HG03520 (cell line): ENCODE data around the gene DDX19B.
"Not testable (repeated sequence)": the region's sequence is repeated elsewhere in the genome, so short reads cannot be mapped to it uniquely, and the experiment has no call there.

Experiments used
- ATAC-seq: cut with Tn5 transposase; IDR thresholded peaks from one replicate; pipeline ENCODE4 v1.9.1; 2021; ENCODE audit warnings: mild to moderate bottlenecking, moderate library complexity; ENCODE audit not compliant: unreplicated experiment

The DDX19B gene

DNA sequence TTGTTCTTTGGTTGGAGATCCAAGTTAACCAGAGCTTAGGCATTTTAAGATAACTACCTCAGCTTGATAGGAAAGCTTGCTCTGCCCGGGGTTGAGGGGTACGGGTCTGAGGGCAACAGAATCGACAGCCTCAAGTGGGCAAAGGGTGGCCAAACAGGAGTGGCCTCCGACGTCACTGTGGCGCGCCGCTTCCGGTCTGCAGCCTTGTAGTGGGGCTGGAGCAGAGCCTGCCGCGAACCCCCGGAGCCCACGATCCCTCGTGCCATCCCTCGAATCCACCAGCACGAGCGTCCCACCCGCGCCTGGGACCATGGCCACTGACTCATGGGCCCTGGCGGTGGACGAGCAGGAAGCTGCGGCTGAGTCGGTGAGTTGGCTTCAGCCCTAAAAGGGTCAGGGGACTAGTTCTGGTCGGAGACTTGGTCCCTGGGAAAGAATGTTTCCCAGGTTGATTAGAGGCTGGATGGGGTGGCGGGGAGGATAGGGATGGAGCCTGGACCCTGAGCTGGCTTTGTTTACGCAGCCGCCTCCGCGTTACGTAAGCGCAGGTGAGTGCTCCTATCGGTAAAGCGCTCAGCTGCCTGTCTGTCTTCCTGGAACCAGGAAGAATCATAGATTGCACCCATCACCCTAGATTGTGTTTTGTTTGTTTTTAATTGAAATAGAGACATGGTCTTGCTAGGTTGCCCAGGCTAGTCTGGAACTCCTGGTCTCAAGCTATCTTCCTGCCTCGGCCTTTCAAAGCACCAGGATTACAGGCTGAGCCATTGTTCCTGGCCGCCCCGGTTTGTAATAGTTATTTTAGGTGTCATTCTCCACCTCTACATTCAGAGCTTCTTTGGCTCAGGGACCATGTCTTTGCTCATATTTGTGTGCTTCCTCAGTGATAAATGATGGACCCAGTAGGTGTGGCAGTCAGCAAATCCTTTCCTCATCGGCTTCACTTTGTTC is at the start of gene DDX19B:
Gene DDX19B, plus strand, starts transcription at position 199 of the 951 bp plus-strand sequence. Its CDS starts 112 bp downstream, at position 311.
- ATAC-seq = peak; percentile 85

DNA sequence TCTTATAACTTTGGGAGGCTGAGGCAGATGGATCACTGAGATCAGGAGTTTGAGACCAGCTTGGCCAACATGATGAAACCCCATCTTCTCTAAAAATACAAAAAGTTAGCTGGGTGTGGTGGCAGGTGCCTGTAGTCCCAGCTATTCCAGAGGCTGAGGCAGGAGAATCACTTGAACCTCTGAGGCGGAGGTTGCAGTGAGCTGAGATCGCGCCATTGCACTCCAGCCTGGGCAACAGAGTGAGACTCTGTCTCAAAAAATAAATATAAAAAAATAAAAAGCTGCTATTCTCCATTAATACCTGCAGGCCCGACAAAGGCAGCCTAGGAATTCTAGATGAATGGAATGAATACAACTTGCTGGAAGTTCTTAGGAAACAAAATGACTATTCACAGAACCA is 49.3 kb upstream of the DDX19B start:
- not testable (repeated sequence) for ATAC-seq

DNA sequence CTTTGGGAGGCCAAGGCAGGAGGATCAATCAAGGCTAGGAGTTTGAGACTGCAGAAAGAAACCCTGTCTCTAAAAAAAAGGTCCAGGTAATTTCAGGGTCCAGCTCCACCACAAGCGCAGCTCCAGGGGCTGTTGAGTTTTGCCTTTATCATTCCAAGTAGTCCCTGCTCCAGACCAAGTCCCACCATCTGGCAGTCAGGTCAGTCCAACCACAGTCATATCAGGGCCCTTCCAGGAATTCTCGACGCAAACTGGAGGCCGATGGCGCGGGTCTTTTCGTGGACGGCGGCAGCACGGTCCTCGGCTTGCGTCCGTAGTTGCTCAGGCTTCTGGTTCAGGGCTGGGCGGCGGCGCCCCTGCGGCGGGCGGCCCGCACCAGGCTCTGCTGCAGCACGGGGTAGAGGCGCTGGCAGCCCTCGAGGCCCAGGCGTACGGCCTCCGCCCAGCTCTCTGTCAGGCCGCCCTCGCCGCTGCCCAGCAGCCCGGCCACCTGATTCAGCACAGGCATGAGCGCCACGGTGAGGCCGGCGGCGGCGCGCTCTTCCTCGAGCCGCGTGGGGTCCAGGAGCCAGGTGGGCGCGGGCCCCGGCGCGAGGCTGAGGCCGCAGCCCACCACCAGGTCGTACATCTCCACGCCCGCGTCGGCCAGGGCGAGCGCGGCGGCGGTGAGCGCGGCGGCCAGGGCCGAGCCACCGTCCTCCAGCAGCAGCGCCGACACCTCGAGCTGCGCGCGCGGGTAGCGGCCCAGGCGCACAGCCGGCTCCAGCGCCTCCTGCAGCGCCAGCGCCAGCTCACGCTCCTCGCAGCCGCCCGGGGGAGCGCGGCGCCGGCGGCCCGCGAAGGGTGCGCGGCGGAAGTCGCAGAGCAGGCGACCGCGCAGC is 48.0 kb upstream of the DDX19B start:
- ATAC-seq = peak; percentile 30

DNA sequence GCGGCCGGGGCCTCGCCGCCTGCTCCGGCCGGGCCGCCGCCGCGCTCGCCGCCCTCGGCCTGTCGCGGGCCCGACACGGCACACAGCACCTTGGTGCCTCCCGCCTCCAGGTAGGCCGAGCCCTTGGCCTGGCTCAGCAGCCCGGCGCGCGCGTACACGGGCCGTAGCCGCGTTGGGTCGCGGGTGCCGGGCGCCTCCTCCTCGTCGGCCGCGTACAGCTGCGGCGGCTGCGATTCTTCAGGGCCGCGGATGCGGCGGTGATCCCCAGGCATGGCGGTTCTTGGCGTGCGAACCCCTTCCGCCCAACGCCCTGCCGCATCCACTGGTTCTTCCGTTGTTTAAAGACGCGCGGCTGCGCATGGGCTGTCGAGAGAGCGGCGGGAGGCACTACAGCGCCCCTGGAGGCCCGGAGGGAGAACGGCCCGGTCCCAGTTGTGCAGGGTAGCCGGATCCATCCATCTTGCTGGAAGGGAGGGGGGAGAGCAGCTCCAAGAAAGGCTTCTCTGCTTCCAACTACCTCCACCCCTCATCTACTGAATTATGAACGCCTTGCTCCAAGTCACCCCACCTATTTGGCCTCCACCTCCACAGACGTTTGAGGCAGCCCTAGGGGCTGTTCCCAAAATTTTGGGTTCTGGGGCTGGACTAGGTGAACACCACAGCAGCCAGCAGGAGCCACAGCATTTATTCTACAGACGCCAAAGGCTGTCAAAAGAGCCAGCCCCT is 47.2 kb upstream of the DDX19B start, which contains the start of gene EXOSC6:
Gene EXOSC6, minus strand, starts transcription at position 312 of the 726 bp plus-strand sequence. Its CDS starts 40 bp downstream, at position 272.
- ATAC-seq = peak; percentile 74

DNA sequence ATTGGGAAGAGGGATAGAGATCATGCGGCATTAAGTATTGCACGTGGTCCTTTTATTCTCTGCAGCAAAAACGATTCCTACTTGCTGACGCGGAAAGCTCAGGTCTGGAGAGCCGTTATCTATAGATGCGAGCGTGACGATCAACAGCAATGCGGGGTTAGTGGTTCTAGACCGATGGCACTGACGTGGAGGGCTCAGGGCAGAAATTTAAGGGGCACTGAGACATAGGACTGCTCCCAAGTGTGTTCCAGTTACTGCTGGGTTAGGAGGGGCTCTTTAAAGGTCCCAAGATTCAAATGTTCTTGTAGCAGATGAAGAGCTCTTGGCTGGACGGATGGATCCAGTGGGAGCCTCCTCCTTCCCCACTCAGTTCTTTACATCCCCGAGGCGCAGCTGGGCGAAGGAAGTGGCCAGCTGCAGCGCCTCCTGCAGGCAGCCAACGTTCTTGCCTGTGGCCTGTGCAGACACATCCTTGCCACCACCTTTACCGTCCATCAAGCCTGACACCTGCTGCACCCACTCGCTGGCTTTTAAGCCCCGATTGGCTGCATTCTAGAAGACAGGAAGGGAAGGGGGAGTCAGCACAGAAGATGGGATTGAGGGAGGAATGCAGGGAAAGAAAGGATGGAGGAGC is 46.5 kb upstream of the DDX19B start:
- no peak for ATAC-seq

DNA sequence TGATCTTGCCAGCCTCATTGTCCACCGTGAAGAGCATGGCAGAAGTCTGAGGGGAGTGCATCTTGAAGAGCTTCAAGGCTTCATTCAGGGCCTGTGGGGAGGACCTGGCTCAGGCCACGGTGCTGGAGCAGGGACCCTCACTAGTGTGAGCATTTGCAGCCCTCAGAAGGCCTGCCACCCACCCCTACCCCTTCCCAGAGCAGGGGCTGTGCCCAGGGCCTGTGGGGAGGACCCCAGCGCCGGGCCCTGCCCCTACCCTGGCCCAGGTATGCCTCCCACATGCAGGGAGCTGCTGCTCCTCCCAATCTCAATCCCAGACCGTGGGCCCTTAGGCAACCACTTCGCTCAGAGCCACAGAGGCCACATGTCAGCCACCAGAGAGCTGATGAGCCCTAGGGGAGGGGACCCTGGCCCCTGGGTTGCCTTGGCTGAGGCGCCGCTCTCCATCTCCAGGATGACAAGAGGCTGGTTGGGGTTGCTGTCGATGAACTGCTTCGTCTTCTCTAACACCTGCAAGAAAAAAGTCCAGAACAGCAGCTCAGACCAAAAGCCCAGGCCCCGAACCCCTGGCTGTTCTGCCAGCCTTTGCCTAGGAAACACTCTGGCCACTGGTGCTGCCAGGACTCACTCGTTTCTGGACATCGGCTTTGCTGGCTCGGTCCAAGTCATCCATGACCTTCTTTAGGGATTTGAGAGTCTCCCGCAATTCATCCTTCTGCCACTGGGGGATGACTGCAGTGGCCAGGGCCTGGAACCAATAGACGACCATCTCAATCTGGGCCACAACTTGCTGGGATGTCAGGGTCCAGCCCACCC is 45.5 kb upstream of the DDX19B start:
- no peak for ATAC-seq

DNA sequence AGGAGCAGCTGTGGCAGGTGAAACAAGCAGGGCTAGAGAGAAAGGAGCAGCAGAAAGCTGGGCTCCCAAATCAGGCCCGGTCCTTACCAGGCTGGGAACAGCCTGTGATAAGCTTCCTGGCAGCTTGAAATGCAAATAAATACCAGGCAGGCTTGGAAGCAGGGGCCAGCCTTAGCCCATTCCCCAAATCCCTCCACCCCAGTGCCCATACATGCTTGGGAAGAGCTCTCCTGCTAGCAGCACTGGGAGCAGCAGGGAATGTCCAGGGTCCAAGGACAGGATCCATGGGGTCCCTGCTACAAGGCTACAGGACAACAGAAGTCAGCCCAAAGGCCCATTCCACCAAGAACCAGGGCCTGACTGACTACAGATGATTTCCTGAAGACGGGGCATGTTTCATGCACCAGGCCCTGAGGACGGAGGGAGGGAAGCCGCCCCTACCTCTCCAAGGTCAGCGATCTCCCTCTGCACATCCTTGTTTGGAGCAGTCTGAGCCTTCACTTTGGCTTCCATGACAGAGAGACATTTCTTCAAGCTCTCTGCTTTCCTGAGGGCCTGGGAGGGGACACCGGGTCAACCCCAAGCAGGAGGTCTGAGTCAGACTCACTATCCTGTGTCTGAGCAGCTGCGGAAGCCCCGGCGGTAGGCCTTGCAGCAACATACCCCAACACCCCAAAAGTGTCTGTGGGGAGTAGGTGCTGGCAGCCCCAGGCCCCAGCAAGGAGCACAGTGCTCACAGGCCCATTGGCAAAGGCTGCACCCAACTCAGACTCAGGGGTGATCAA is 44.6 kb upstream of the DDX19B start:
- no peak for ATAC-seq

DNA sequence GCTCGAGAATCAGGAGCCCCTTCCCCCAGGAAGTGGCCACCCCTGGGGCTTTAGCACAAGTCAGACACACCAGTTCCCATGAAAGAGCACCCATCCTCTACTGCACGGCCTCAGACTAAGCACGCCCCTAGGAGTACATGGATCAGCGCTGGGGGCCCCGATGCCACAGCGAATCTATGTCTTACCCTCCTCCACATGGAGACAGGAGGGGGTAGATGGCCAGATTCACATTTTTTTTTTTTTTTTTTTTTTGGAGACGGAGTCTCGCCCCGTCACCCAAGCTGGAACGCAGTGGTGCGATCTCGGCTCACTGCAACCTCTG is 44.1 kb upstream of the DDX19B start:
- ATAC-seq = no peak

DNA sequence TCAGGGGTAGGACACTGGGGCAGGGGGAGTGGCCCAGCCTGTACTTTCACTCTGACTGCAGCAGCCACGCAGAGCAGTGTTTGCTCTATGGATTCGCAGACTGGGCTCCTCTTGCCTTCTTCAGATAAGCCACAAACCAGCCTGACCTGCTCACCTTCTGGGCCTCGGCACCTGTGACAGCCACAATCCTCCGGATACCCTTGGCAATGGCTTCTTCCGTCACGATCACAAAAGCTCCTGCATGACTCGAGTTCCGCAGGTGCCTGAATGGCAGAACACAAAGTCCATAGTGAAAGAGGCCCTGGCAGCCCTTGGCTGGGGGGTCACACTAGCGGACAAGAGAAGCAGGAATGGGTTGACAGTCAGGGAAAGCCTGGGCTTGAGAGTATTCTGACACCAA is 43.4 kb upstream of the DDX19B start:
- no peak for ATAC-seq

DNA sequence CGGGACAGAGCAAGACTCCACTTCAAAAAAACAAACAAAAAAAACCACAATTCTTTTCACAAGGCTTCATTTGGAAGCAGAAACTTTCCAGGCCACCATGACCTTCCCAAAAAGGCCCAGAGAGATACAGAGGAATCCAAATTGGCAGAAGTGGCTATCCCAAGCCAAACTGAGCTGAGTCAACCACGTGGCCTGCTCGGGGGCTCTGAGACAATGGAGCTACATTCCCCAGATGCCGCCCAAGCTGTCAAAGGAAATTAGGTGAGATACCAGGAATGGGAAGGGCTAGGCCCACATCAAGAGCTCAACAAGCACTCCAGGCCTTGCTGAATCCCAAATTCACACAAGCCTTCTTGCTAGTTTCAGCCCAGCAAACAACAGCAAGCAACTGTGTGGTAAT is 41.6 kb upstream of the DDX19B start:
- no peak for ATAC-seq

DNA sequence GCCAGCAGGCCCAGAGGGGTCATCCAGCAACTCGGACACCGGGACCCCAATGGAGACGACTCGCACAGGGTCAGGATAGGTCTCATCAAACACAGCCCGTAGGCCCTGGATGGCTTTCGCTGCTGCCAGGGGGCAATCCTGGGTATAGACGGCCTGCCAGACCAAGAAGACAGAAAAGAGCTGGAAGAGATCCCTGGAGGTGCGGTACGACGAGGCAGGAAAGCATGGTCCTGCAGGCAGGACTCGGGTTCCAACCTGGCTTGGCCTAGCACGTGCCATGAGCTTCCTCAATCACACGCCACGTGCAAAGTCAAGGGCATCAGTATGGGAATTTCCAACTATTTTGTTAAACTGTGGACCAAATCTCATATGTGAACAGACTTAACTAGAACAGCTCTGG is 40.9 kb upstream of the DDX19B start:
- ATAC-seq = no peak

DNA sequence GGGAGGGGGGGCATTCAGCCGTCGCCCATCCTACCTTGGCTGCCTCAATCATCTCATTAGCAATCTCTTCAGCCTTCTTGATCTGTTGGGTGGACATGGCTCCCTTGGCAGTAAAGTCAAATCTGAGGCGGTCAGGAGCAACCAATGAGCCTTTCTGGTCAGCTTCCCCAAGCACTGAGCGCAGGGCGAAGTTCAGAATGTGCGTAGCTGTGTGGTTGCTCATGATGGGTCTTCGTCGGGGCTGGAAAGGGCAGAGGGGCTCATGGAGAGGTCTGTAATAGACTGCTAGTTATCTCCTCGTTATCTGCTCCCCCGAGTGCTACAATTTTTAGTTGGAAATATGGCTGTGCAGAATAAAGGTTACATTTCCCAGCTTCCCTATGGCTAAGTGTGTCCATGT is 40.0 kb upstream of the DDX19B start:
- ATAC-seq = no peak

DNA sequence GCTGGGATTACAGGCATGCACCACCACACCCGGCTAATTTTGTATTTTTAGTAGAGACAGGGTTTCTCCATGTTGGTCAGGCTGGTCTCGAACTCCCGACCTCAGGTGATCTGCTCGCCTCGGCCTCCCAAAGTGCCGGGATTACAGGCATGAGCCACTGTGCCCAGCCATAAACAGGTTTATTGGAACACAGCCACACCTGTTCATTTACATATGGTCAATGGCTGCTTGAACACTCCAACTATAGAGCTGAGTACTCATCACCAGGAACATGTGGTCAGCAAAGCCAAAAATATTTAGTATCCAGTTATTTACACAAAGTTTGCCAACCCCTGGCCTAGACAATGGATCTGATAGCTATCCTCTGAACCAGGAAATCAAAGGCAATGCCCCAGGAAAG is 39.1 kb upstream of the DDX19B start:
- ATAC-seq = not testable (repeated sequence)

DNA sequence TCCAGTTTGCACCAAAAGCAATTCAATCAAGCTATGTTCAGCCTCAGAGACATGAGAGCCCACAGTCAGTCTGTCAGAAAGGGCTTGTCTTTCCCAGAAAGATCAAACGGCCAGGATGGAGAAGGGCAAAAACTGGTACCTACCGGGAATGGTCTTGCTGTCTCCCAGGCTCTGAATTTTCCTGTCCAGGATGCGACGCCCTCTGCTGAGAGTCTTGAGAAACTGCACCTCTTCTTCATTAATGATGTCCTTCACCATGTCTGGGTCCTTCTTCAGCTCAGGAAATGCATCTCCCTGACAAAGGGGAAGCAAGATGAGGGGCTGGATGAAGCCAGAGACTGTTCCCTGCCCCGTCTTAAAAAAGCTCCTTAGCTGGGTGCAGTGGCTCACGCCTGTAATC is 31.5 kb upstream of the DDX19B start:
- no peak for ATAC-seq

DNA sequence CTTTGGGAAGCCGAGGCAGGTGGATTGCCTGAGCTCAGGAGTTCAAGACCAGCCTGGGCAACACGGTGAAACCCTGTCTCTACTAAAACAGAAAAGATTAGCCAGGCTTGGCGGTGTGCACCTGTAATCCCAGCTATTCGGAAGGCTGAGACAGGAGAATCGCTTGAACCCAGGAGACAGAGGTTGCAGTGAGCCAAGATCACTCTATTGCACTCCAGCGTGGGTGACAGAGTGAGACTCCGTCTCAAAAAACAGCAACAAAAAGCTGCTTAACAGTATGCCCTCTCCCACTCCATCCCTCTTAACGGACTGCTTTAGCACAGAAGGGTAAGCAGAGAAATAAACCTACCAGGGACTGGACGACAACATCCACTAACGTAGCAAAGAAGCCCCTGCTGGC is 31.1 kb upstream of the DDX19B start:
- ATAC-seq = not testable (repeated sequence)

DNA sequence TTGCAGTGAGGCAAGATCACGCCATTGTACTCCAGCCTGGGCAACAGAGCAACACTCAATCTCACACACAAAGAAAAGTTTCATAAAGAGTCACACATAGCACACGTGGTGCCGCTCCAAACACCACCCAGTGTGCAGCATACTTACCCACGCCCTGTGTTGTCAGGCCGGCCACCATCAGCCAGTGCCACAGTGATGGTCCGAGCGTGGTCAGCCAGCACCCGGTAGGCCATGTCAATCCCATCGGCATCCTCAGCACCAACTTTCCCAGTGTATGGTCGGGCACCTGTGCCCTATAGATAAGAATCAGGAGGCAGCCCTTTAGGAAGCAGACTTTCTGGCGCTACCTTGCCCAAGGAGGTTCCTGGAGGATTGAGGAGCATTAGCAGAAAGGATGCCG is 29.5 kb upstream of the DDX19B start:
- no peak for ATAC-seq

DNA sequence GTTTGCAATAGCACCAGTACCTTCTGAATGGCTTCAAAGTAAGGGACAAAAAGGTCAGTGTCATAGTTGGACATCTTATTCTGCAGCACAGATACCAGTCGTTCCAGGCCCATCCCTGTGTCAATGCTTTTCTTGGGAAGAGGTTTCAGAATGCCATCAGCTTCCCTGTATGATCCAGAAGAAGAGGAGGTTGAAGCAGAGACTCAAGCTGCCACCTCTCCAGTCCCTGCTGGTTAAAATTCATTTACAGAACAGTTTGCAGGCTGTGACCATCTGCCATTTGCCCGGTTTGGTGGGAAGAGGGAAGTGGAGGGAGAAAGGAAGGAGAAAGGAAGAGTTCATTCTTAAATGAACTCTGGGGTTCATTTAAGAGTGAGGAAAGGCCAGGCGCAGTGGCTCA is 28.8 kb upstream of the DDX19B start:
- ATAC-seq = no peak

DNA sequence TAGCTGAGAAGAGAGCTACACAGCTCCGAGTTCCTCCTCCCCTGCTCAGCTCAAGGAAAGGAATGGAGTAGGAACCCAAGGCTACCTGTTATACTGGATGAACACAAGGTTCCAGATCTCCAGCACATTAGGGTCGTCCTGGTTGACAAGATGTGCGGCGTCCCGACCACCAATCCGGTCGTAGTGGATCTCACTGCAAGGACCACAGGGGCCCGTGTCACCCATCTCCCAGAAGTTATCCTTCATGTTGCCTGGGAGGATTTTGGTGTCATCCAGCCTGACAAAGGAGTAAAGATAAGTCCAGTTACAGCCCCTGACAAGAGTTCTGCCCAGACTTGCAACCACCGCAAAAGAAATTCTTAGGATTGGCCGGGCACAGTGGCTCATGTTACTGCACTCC is 27.3 kb upstream of the DDX19B start:
- ATAC-seq = no peak

DNA sequence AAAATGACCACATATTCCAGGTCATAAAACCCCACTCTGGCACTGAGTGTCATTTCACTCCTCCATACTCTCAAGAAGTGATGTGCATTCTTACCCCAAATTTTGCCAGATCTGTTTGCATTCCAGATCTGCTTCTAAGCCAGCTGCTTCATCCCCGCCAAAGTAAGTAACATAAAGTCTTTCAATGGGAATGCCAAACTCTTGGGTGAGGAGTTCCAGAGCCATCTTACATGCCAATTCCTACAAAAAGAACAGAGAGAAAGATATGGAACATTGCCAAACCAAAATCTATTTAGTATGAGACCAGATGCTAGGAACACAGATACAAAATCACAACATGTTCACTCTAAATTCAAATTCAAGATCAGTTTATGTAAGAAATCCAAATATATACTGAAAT is 22.6 kb upstream of the DDX19B start:
- ATAC-seq = no peak
